Mammary epithelial cell (primary cell): ENCODE measurements around the gene SFR1.

Experiments
- EZH2 ChIP-seq: IDR thresholded peaks from 2 replicates; pipeline ENCODE4 v1.6.1; 2012; ENCODE audit warnings: low read length, inconsistent platforms, borderline replicate concordance
- TF ChIP-seq, protein P1 (sequence below), 2 donors: IDR thresholded peaks in 1 of 2; conservative IDR thresholded peaks in 1 of 2; 2 replicates each; pipeline ENCODE4 v1.5.1; 2011 to 2012; ENCODE audit warnings: inconsistent platforms in 2 of 2, low read length in 2 of 2, mild to moderate bottlenecking in 2 of 2, control low read depth in 1 of 2, low read depth in 1 of 2; ENCODE audit not compliant: insufficient read depth in 1 of 2; ENCODE audit errors: extremely low read depth in 1 of 2

- TF ChIP-seq, protein P1, sequence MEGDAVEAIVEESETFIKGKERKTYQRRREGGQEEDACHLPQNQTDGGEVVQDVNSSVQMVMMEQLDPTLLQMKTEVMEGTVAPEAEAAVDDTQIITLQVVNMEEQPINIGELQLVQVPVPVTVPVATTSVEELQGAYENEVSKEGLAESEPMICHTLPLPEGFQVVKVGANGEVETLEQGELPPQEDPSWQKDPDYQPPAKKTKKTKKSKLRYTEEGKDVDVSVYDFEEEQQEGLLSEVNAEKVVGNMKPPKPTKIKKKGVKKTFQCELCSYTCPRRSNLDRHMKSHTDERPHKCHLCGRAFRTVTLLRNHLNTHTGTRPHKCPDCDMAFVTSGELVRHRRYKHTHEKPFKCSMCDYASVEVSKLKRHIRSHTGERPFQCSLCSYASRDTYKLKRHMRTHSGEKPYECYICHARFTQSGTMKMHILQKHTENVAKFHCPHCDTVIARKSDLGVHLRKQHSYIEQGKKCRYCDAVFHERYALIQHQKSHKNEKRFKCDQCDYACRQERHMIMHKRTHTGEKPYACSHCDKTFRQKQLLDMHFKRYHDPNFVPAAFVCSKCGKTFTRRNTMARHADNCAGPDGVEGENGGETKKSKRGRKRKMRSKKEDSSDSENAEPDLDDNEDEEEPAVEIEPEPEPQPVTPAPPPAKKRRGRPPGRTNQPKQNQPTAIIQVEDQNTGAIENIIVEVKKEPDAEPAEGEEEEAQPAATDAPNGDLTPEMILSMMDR (conservative IDR thresholded peaks at IDR 0.05 in 1 of 2, IDR thresholded peaks at IDR 0.05 in 1 of 2; ENCODE audit: extremely low read depth in 1 of 2, insufficient read depth in 1 of 2, low read depth in 1 of 2, low read length in 2 of 2) = no peak
- TF ChIP-seq EZH2 = no peak
Observed at GRCh38 chr10:104074505-104074904, 47.5 kb upstream of the SFR1 start.
